WERI-Rb-1 (cell line): ENCODE measurements around the gene PKNOX2.

ENCODE experiments used
- DNase-seq: peaks from one replicate; pipeline ENCODE4 v3.0.0-alpha.2; 2020
- H3K27ac ChIP-seq: fragments of 250-450 bp; sonication (Bioruptor Pico); 2 replicates; pipeline ENCODE4 v1.5.1; 2020; ENCODE audit warnings: mild to moderate bottlenecking, moderate library complexity
- H3K27me3 ChIP-seq: fragments of 250-450 bp; sonication (Bioruptor Pico); 2 replicates; pipeline ENCODE4 v1.5.1; 2021; ENCODE audit warnings: mild to moderate bottlenecking, low read depth, moderate library complexity; ENCODE audit not compliant: insufficient read depth, severe bottlenecking
- H3K36me3 ChIP-seq: fragments of 250-450 bp; sonication (Bioruptor Pico); 2 replicates; pipeline ENCODE4 v1.5.1; 2020; ENCODE audit warnings: mild to moderate bottlenecking, moderate library complexity
- H3K4me3 ChIP-seq: 2 replicates; pipeline ENCODE4 v1.5.1; 2011; ENCODE audit warnings: low read depth, mild to moderate bottlenecking, control low read depth, low read length
- H3K9me3 ChIP-seq: fragments of 250-450 bp; sonication (Bioruptor Pico); 2 replicates; pipeline ENCODE4 v1.5.1; 2021; ENCODE audit warnings: mild to moderate bottlenecking, moderate library complexity; ENCODE audit not compliant: severe bottlenecking
- CTCF ChIP-seq: IDR thresholded peaks from 2 replicates; pipeline ENCODE4 v1.5.1; 2011; ENCODE audit warnings: low read depth, mild to moderate bottlenecking, control low read depth, inconsistent platforms, low read length

The PKNOX2 gene

GRCh38 chr11:125180413-125181305, 16.1 kb downstream of the PKNOX2 start:
- Histone ChIP-seq H3K36me3 (no peaks in the 10 kb centered on the region), H3K4me3 (no peak overlapping the region), H3K9me3 (no peaks in the 10 kb centered on the region), H3K27me3 (no peaks in the 10 kb centered on the region), H3K27ac (no peak overlapping the region)
- no peak for TF ChIP-seq CTCF
- no peak for DNase-seq

DNA sequence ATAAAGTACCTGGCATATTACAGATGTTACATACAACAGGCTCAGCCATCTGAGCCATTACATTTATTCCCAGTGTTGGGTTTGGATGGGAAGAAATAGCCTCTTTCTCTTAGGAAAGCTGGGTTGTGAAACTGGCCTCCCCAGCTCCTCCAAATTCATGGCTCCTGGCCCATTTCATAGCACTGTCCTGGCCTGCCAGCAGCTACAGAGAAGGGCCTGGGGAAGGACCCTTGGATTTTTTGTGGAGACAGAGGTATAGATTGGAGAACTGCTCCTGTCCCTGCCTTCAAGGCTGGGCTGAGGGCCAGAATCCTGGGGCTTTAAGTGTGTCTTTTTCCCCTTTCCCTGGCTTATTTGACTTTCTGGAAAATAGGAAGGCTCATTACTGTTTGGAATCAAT, 18.0 kb downstream of the PKNOX2 start:
- Histone ChIP-seq H3K36me3 (no peaks in the 10 kb centered on the region), H3K9me3 (peaks cover 3% of the 10 kb centered on the region), H3K4me3 (no peak overlapping the region), H3K27ac (no peak overlapping the region), H3K27me3 (no peaks in the 10 kb centered on the region)
- no peak for DNase-seq
- no peak for TF ChIP-seq CTCF

DNA sequence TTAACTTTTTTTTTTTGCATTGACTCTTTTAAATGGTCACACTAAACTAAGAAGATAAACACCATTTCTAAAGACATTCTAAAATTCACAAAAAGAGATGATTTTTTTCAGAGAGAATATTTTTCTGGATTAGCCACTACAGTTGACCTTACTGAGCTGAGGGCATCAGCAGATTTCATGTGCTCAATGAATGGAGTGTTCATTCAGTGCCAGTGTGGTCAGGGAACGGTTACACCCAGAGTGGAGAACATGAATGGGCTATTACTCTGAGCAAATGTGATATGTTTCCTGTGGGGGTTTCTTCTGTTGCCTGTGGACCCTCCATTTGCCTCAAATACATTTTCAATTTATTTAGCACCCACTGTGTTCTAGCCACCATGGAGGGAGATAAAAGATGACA, 19.1 kb downstream of the PKNOX2 start:
- DNase-seq = no peak
- Histone ChIP-seq H3K36me3 (no peaks in the 10 kb centered on the region), H3K27ac (no peak overlapping the region), H3K4me3 (no peak overlapping the region), H3K9me3 (peaks cover 3% of the 10 kb centered on the region), H3K27me3 (no peaks in the 10 kb centered on the region)
- no peak for TF ChIP-seq CTCF

DNA sequence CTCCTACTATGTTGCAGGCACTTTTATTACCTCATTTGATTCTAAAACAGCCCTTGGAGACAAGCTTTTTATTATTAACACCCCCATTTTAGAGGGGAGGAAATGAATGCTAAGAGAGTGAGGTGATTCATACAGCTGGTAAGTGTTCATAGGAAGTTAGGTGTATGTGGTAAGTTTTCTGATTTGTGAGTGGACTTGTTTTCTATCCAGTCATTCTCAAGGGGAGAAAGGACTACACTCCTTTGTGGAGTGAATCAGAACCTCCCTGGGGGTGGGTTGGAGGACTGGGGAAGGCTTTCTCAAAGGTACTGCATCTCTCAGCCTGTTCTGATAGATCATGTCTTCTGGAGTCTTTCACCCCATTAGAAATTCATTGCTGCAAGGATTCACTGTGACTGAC, 23.5 kb downstream of the PKNOX2 start:
- no peak overlapping the region for H3K27ac ChIP-seq
- no peaks in the 10 kb centered on the region for H3K27me3 ChIP-seq
- DNase-seq = no peak
- H3K9me3 ChIP-seq = peaks cover 3% of the 10 kb centered on the region
- no peak overlapping the region for H3K4me3 ChIP-seq
- TF ChIP-seq CTCF = no peak
- no peaks in the 10 kb centered on the region for H3K36me3 ChIP-seq

- TF ChIP-seq CTCF = no peak
- no peak for DNase-seq
- Histone ChIP-seq H3K9me3 (peaks cover 3% of the 10 kb centered on the region), H3K27ac (no peak overlapping the region), H3K36me3 (no peaks in the 10 kb centered on the region), H3K27me3 (no peaks in the 10 kb centered on the region), H3K4me3 (no peak overlapping the region)
Measured at GRCh38 chr11:125190566-125190965, 26.0 kb downstream of the PKNOX2 start.

- no peak for TF ChIP-seq CTCF
- Histone ChIP-seq H3K9me3 (no peaks in the 10 kb centered on the region), H3K27ac (no peak overlapping the region), H3K36me3 (no peaks in the 10 kb centered on the region), H3K4me3 (no peak overlapping the region), H3K27me3 (no peaks in the 10 kb centered on the region)
- DNase-seq = no peak
Measured at GRCh38 chr11:125192183-125192582, 27.6 kb downstream of the PKNOX2 start.
